Measurements from ENCODE around the gene KCNQ2. TPM values are rescaled to one million over a fixed set of nuclear protein-coding genes. Genes with fewer than 3 reads are reported as not detected.

KCNQ2 gene
- total RNA-seq, 1 experiment from 2014 or later, result 86.5 TPM

- H3K27ac ChIP-seq (ENCODE audit: low read depth, low read length), result no peak overlapping the region; the same call in 1 of the 2 replicates
- peaks cover 17 to 31% of the 10 kb centered on the region in 2 experiments for H3K4me1 ChIP-seq (ENCODE audit: control insufficient read depth in 1 of 2, insufficient read depth in 2 of 2, low read length in 2 of 2)
- POLR2A ChIA-PET, result no interaction called here
- intact Hi-C loops (cut with micrococcal nuclease), result no loop called here
- no peaks in the 10 kb centered on the region for H4K20me1 ChIP-seq (ENCODE audit: insufficient read depth)
- H3K36me3 ChIP-seq (ENCODE audit: control insufficient read depth in 1 of 2, insufficient read depth in 2 of 2, low read length in 2 of 2), result peaks cover 42 to 68% of the 10 kb centered on the region in 2 experiments
- H3K27me3 ChIP-seq (ENCODE audit: insufficient read depth, low read length), result no peaks in the 10 kb centered on the region
- H3K4me2 ChIP-seq (ENCODE audit: low read length), result no peak overlapping the region
- H3K9me3 ChIP-seq (ENCODE audit: control insufficient read depth in 1 of 2, insufficient read depth in 1 of 2, low read depth in 1 of 2, low read length in 2 of 2), result no peaks in the 10 kb centered on the region
- DNase-seq (ENCODE audit: low read depth, low spot score), result no peak
- no peak for ATAC-seq
- RAD21 ChIA-PET (ENCODE audit: low non-redundant PET in 1 of 2, low total read pairs in 2 of 2, uncharacterized antibody in 2 of 2, unreplicated experiment in 2 of 2), result no interaction called here
- H3K79me2 ChIP-seq (ENCODE audit: insufficient read depth, low read length), result peaks cover 50% of the 10 kb centered on the region
- TF ChIP-seq ZNF274 (IDR thresholded peaks at IDR 0.05; ENCODE audit: low read depth, low read length) (no peak), JUND (IDR thresholded peaks at IDR 0.05) (no peak), SRF (IDR thresholded peaks at IDR 0.05; ENCODE audit: low read depth) (no peak), EZH2phosphoT487 (IDR thresholded peaks at IDR 0.05; ENCODE audit: borderline replicate concordance) (no peak), SIN3A (IDR thresholded peaks at IDR 0.05; ENCODE audit: low read depth) (no peak), ZBTB33 (IDR thresholded peaks at IDR 0.05; ENCODE audit: extremely low read depth, insufficient replicate concordance, low read length) (no peak), SP1 (IDR thresholded peaks at IDR 0.05; ENCODE audit: low read depth) (no peak), FOSL1 (IDR thresholded peaks at IDR 0.05; ENCODE audit: low read depth) (no peak), MAX (IDR thresholded peaks at IDR 0.05) (no peak), REST (IDR thresholded peaks at IDR 0.05; ENCODE audit: low read depth) (no peak), RAD21 (IDR thresholded peaks at IDR 0.05; ENCODE audit: low read depth) (no peak), ATF3 (IDR thresholded peaks at IDR 0.05) (no peak), ELF1 (IDR thresholded peaks at IDR 0.05; ENCODE audit: borderline replicate concordance, low read depth) (no peak), ZFX (IDR thresholded peaks at IDR 0.05) (no peak), POLR2AphosphoS5 (IDR thresholded peaks at IDR 0.05; ENCODE audit: low read depth, low read length) (no peak), CBX3 (IDR thresholded peaks at IDR 0.05; ENCODE audit: low read depth) (no peak), EZH2 (IDR thresholded peaks at IDR 0.05) (no peak), YY1 (IDR thresholded peaks at IDR 0.05; ENCODE audit: extremely low read depth, insufficient replicate concordance, low read depth, low read length) (no peak), POLR2A (IDR thresholded peaks at IDR 0.05; ENCODE audit: borderline replicate concordance, extremely low read depth, insufficient read depth, insufficient read length) (no peak), EGR1 (IDR thresholded peaks at IDR 0.05; ENCODE audit: low read depth) (no peak)
- CTCF ChIA-PET, result no interaction called here
- no peaks in the 10 kb centered on the region for H3K9me2 ChIP-seq (ENCODE audit: insufficient read depth)
- H2AFZ ChIP-seq (ENCODE audit: low read depth, low read length, poor library complexity, severe bottlenecking), result no peak overlapping the region
- no peak overlapping the region for H3K4me3 ChIP-seq (replicated peaks in 1 of 2; ENCODE audit: low read depth in 1 of 2, low read length in 2 of 2)
- no peak overlapping the region for H3K9ac ChIP-seq (ENCODE audit: low read length)
- no TSS peak for BruUV-seq (replicated peaks)
Measured at GRCh38 chr20:63495167-63495720, 22.8 kb upstream of the KCNQ2 start.

Data from HCT116 (cell line).